RWPE2 (cell line): ENCODE measurements around the gene GREM2.

Source experiments
- ATAC-seq: fragments of 200-7000 bp; cut with Tn5 transposase; 3 replicates; pipeline ENCODE4 v1.9.1; 2021; ENCODE audit warnings: low read depth
- DNase-seq: peaks from one replicate; pipeline ENCODE4 v3.0.0-alpha.2; 2020; ENCODE audit warnings: low spot score
- H3K27ac ChIP-seq: fragments of 450-650 bp; 2 replicates; pipeline ENCODE4 v1.5.1; 2017; ENCODE audit warnings: mild to moderate bottlenecking; ENCODE audit not compliant: poor library complexity, severe bottlenecking
- H3K27me3 ChIP-seq: fragments of 250-450 bp; sonication (Bioruptor Pico); 2 replicates; pipeline ENCODE4 v1.5.1; 2021; ENCODE audit warnings: mild to moderate bottlenecking, moderate library complexity; ENCODE audit not compliant: insufficient read depth, poor library complexity, severe bottlenecking
- H3K36me3 ChIP-seq: fragments of 250-450 bp; sonication (Bioruptor Pico); 2 replicates; pipeline ENCODE4 v1.5.1; 2020; ENCODE audit warnings: low read depth, mild to moderate bottlenecking, moderate library complexity
- H3K4me1 ChIP-seq: fragments of 250-450 bp; sonication (Bioruptor Pico); 2 replicates; pipeline ENCODE4 v1.5.1; 2021; ENCODE audit warnings: mild to moderate bottlenecking, moderate library complexity; ENCODE audit not compliant: insufficient read depth, poor library complexity, severe bottlenecking
- H3K4me3 ChIP-seq: fragments of 250-450 bp; sonication (Bioruptor Pico); 2 replicates; pipeline ENCODE4 v1.5.1; 2021; ENCODE audit warnings: mild to moderate bottlenecking, moderate library complexity; ENCODE audit not compliant: severe bottlenecking
- H3K9me3 ChIP-seq: fragments of 250-450 bp; sonication (Bioruptor Pico); 2 replicates; pipeline ENCODE4 v1.5.1; 2021; ENCODE audit warnings: mild to moderate bottlenecking, moderate library complexity; ENCODE audit not compliant: severe bottlenecking
- TF ChIP-seq, protein P1 (sequence below): fragments of 450-650 bp; IDR thresholded peaks from one replicate; pipeline ENCODE4 v1.5.1; 2017; ENCODE audit warnings: mild to moderate bottlenecking, moderate library complexity; ENCODE audit not compliant: poor library complexity, severe bottlenecking

Gene GREM2

DNA sequence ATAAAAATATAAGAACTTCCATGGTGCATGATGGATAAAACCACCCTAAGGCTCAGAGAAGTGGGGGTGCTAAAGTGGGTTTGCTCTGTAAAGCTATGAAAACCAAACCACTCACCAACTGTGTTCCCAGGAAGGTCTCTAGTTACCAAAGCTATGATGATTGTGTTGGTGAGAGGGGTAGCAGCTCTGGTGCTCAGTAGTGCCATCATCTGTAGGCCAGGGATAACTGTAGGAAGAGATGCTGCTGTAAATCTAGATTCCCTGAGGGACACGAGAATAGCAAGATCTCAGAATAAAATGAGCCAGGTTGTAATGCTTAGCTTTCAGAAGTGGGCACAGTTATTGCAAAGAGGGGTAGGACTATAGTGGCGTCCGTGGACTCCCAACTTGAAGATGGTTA, 124.5 kb downstream of the GREM2 start:
- H3K4me1 ChIP-seq, result no peaks in the 10 kb centered on the region
- DNase-seq (no peak), ATAC-seq (no peak)
- no peaks in the 10 kb centered on the region for H3K9me3 ChIP-seq
- no peaks in the 10 kb centered on the region for H3K27me3 ChIP-seq
- TF ChIP-seq, protein P1, sequence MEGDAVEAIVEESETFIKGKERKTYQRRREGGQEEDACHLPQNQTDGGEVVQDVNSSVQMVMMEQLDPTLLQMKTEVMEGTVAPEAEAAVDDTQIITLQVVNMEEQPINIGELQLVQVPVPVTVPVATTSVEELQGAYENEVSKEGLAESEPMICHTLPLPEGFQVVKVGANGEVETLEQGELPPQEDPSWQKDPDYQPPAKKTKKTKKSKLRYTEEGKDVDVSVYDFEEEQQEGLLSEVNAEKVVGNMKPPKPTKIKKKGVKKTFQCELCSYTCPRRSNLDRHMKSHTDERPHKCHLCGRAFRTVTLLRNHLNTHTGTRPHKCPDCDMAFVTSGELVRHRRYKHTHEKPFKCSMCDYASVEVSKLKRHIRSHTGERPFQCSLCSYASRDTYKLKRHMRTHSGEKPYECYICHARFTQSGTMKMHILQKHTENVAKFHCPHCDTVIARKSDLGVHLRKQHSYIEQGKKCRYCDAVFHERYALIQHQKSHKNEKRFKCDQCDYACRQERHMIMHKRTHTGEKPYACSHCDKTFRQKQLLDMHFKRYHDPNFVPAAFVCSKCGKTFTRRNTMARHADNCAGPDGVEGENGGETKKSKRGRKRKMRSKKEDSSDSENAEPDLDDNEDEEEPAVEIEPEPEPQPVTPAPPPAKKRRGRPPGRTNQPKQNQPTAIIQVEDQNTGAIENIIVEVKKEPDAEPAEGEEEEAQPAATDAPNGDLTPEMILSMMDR, result no peak
- H3K4me3 ChIP-seq, result no peak overlapping the region
- H3K36me3 ChIP-seq, result no peaks in the 10 kb centered on the region
- no peak overlapping the region for H3K27ac ChIP-seq

DNA sequence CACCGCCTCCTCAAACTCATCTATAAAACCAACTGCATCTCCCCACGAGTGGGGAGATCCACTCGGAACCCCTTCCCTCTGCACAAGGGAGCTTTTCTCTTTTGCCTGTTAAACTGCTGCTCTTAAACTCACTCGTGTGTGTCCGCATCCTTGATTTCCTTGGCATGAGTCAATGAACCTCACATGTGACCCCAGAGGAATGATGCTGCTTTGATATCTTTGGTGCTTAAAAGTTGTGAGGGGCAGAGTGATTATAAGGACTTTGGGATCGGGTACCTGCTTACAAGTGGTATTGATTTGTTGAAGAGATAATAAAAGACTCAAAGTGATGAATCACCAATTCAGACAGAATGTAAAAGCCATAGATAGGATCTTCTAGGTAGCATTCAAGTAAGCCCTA, 125.3 kb downstream of the GREM2 start:
- TF ChIP-seq, protein P1, result no peak
- ATAC-seq, result no peak
- no peaks in the 10 kb centered on the region for H3K36me3 ChIP-seq

DNA sequence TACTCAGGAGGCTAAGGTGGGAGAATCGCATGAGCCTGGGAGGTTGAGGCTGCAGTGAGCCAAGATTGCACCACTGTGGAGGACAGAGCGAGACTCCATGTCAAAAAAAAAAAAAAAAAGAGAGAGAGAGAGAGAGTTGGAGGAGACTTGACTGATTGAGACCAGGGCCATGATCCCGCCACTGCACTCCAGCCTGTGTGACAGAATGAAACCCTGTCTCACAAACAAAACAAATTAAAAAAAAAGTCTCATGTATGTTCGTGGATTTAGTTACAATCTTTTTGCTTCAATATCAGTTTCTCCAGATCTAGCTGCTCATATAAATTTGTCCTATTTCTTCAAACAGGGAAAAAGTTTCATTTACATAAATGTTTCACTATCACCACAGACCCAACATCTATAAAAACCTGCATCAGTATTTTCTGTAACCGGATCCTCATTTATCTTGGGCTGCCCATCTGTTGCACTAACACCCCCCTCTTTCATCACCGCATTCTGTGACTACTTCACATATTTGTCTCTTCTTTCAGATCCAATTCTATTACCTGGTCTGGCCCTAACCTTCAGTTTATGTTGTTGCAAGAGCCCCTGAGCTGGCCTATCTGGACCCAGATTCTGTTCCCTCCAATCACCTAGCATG, 127.0 kb downstream of the GREM2 start:
- TF ChIP-seq, protein P1, result no peak
- no peak for ATAC-seq
- no peak for DNase-seq

More for the DNA sequence above, 125.3 kb downstream of the GREM2 start:
- Histone ChIP-seq H3K4me1 (no peaks in the 10 kb centered on the region), H3K9me3 (no peaks in the 10 kb centered on the region), H3K4me3 (no peak overlapping the region), H3K27ac (no peak overlapping the region), H3K27me3 (no peaks in the 10 kb centered on the region)
- DNase-seq, result no peak

DNA sequence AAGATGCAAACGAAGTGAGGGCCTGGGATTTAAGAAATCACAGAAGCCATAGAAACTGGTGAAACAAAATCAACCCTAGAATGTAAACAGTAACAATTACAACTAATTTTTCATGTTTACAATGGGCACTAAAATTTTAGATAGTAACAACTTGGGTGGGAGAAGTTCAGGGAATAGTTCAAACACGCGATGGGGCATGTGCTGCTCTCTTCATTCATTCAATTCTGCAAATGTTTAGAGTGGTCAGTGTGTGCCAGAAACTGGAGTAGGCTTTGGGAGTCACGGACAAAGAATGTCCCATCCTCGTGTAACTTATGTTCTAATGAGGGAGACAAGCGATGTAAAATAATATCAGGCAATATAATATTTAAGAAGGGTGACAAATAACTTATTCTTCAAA, 133.4 kb downstream of the GREM2 start:
- H3K27ac ChIP-seq, result no peak overlapping the region
- H3K9me3 ChIP-seq, result no peaks in the 10 kb centered on the region
- H3K4me3 ChIP-seq, result no peak overlapping the region
- DNase-seq (no peak), ATAC-seq (no peak)
- no peaks in the 10 kb centered on the region for H3K4me1 ChIP-seq
- TF ChIP-seq, protein P1, result no peak
- no peaks in the 10 kb centered on the region for H3K36me3 ChIP-seq
- no peaks in the 10 kb centered on the region for H3K27me3 ChIP-seq

More for the DNA sequence above, 127.0 kb downstream of the GREM2 start:
- Histone ChIP-seq H3K36me3 (no peaks in the 10 kb centered on the region), H3K27me3 (no peaks in the 10 kb centered on the region), H3K27ac (no peak overlapping the region), H3K4me3 (no peak overlapping the region), H3K4me1 (no peaks in the 10 kb centered on the region), H3K9me3 (no peaks in the 10 kb centered on the region)

DNA sequence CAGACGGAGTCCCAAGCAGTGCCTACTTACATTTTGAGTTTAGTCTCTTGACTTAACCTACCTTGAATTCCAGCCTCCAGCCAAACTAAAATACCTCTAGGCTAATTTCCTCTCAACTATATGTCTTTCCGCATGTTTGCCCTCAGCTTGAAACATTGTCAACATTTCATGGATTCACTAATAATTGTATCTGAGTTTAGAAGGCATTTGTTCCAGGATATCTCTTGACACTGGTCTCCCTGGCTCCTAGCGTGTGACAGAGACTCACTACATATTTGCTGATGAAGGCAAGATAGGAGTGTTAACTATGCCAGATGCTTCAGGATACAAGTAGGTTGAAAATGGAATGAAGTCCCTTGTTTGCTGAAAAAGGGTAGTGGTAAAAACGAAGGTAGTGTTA, 136.1 kb downstream of the GREM2 start:
- no peak for ATAC-seq

More for the DNA sequence above, 136.1 kb downstream of the GREM2 start:
- Histone ChIP-seq H3K4me1 (no peaks in the 10 kb centered on the region), H3K27ac (no peak overlapping the region), H3K27me3 (no peaks in the 10 kb centered on the region), H3K36me3 (no peaks in the 10 kb centered on the region), H3K9me3 (no peaks in the 10 kb centered on the region), H3K4me3 (no peak overlapping the region)
- DNase-seq, result no peak
- TF ChIP-seq, protein P1, result no peak
